Measurements from ENCODE around the gene USP22.

USP22 gene

DNA sequence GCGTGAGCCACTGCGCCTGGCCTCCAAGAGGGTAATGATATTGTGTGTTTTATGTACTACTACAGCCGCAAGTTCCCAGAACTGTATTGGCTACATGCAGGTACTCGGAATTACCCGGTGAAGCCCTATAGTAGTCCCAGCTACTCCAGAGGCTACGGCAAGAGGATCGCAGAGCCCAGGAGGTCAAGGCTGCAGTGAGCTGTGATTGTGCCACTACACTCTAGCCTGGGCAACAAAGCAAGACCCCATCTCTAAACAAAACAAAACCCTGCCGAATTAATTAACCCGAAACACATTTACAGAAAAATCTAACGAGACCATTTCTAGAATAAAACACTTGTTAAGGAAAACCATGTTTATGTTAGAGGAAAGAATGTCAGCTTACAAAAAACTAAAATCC, 2.2 kb upstream of the USP22 start:
- Histone ChIP-seq H3K4me3 (ENCODE audit: low read length in 2 of 2) (no peak overlapping the region), H3K36me3 (ENCODE audit: control insufficient read depth in 2 of 2, insufficient read depth in 2 of 2, low read length in 2 of 2) (no peaks in the 10 kb centered on the region), H3K27me3 (ENCODE audit: control insufficient read depth in 1 of 2, insufficient read depth in 2 of 2, low read length in 2 of 2) (no peaks in the 10 kb centered on the region), H3K27ac (ENCODE audit: low read length) (no peak overlapping the region), H3K9ac (ENCODE audit: low read length in 2 of 2) (no peak overlapping the region), H3K4me1 (ENCODE audit: control insufficient read depth, insufficient read depth, low read length) (peaks cover 14% of the 10 kb centered on the region), H3K9me3 (ENCODE audit: control insufficient read depth in 2 of 2, low read length in 2 of 2) (no peaks in the 10 kb centered on the region)

DNA sequence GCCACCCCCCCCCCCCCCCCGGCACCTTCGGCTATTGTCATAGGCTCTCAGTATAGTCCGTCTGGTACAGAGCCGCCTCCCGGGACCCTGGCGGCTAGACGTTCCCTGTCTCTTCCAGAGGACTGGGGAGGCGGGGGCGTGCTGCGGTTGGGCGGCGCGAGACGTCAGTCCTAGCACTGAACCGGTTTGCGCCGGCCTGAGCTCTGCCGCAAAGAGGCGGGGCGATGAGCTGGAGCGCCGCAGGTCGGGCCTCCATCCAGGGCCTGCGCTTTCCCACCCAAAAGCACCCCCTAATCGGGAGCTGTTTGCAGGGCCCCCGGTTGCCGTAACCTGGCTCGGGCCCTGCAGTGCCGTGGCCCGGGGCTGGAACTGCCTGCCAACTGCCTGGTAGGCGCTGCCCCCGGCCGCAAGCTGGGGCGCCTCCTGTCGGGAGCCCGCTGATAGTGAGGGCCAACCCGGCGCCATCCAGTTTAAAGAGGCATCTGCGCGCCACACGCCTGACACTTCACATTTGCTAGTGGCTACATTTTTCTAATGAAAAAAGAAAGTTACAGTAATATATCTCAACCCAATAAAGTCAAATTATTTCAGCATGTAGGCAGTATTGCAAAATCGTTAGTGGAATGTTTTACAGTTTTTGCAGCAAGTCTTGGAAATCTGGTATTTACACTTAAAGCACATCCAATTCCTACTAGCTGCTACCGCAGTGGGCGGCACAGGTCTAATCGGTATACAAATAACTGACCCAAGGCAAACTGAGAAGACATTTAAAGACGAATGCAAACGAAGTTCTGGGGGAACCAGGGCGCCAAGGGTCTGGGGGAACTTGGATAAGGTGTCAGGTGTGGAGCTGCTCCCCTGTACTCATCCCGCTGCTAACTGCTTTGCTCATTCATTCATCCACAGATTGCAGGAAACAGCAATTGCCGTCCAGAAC, 753 bp upstream of the USP22 start:
- peaks cover 20% of the 10 kb centered on the region for H3K4me1 ChIP-seq (ENCODE audit: control insufficient read depth, insufficient read depth, low read length)
- H3K36me3 ChIP-seq (ENCODE audit: control insufficient read depth in 2 of 2, insufficient read depth in 2 of 2, low read length in 2 of 2) = no peaks in the 10 kb centered on the region
- no peaks in the 10 kb centered on the region for H3K9me3 ChIP-seq (ENCODE audit: control insufficient read depth in 2 of 2, low read length in 2 of 2)
- H3K9ac ChIP-seq (ENCODE audit: low read length in 2 of 2) = peak overlapping the region; percentile 81 to 90
- no peaks in the 10 kb centered on the region for H3K27me3 ChIP-seq (ENCODE audit: control insufficient read depth in 1 of 2, insufficient read depth in 2 of 2, low read length in 2 of 2)
- H3K27ac ChIP-seq (ENCODE audit: low read length) = peak overlapping the region; percentile 94
- H3K4me3 ChIP-seq (ENCODE audit: low read length in 2 of 2) = peak overlapping the region; percentile 66 to 76

DNA sequence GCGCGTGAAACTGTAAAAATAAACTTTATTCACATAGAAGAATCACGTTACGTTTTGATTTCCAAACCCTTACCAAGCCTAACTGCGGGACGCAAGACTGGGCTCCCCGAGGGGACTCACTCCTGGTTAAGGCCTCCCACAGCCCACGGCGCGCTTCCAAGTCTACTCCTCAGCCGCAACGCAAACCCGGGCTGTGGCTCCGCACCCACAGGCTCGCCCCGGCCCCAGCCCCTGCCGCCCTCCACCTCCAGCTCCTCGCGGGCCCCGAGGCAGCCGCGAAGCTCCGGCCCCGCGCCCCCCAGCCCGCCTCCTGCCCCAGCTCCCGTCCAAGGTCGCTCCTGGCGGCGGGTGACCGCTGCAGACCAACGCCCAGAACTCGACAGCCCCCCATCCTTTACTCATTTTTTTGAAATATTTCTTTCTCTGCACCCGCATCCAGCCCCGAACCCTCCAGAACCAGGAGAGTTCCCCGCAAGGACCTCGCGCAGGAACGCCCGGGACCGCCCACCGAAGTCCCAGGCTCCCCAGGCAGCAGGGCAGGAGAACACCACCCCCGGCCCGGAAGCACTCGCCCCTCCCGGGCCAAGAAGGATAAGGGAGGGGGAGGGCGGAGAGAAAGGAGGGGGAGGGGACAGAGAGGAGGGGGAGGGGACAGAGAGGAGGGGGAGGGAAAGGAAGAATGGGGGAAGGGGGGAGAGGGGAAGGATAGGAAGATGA, 912 bp downstream of the USP22 start:
- peaks cover 20% of the 10 kb centered on the region for H3K4me1 ChIP-seq (ENCODE audit: control insufficient read depth, insufficient read depth, low read length)
- no peaks in the 10 kb centered on the region for H3K9me3 ChIP-seq (ENCODE audit: control insufficient read depth in 2 of 2, low read length in 2 of 2)
- H3K4me3 ChIP-seq (ENCODE audit: low read length in 2 of 2) = peak overlapping the region; percentile 83 to 90
- no peaks in the 10 kb centered on the region for H3K36me3 ChIP-seq (ENCODE audit: control insufficient read depth in 2 of 2, insufficient read depth in 2 of 2, low read length in 2 of 2)
- peak overlapping the region; percentile 97 for H3K27ac ChIP-seq (ENCODE audit: low read length)
- no peaks in the 10 kb centered on the region for H3K27me3 ChIP-seq (ENCODE audit: control insufficient read depth in 1 of 2, insufficient read depth in 2 of 2, low read length in 2 of 2)
- peak overlapping the region; percentile 95 to 99 for H3K9ac ChIP-seq (ENCODE audit: low read length in 2 of 2)

DNA sequence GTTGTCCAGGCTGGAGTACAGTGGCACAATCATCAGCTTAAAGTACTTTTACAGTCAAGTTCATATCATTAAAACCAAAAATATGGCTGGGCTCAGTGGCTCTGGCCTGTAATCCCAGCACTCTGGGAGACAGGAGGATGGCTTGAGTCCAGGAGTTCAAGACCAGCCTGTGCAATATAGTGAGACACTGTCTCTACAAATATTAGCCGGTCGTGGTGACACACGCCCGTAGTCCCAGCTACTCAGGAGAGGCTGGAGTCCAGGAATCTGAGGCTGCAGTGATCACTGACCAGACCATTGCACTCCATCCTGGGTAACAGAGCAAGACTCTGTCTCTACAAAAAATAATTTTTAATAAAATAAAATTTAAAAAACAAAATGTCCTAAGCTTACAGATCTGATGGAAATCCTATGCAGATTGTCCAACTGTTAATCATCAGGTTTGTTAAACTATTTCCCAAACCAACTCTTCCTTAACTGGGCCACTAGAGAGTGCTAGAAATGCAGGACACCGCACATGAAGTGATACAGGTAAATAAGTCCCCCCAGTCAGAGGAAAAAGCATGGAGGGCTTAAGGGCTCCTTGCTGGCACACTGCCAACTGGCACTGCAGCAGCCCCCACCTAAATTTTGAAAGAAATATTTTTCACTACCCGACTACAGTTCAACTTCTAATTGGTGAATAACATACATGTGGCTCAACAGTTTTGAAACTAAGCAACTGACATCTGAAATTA, 2.8 kb downstream of the USP22 start:
- Histone ChIP-seq H3K36me3 (ENCODE audit: control insufficient read depth in 2 of 2, insufficient read depth in 2 of 2, low read length in 2 of 2) (no peaks in the 10 kb centered on the region), H3K4me1 (ENCODE audit: control insufficient read depth, insufficient read depth, low read length) (peaks cover 30% of the 10 kb centered on the region), H3K27ac (ENCODE audit: low read length) (peak overlapping the region; percentile 37), H3K9ac (ENCODE audit: low read length in 2 of 2) (peak overlapping the region in 1 of 2 donors; percentile 24), H3K4me3 (ENCODE audit: low read length in 2 of 2) (peak overlapping the region; percentile 83 to 90), H3K27me3 (ENCODE audit: control insufficient read depth in 1 of 2, insufficient read depth in 2 of 2, low read length in 2 of 2) (no peaks in the 10 kb centered on the region), H3K9me3 (ENCODE audit: control insufficient read depth in 2 of 2, low read length in 2 of 2) (no peaks in the 10 kb centered on the region)

DNA sequence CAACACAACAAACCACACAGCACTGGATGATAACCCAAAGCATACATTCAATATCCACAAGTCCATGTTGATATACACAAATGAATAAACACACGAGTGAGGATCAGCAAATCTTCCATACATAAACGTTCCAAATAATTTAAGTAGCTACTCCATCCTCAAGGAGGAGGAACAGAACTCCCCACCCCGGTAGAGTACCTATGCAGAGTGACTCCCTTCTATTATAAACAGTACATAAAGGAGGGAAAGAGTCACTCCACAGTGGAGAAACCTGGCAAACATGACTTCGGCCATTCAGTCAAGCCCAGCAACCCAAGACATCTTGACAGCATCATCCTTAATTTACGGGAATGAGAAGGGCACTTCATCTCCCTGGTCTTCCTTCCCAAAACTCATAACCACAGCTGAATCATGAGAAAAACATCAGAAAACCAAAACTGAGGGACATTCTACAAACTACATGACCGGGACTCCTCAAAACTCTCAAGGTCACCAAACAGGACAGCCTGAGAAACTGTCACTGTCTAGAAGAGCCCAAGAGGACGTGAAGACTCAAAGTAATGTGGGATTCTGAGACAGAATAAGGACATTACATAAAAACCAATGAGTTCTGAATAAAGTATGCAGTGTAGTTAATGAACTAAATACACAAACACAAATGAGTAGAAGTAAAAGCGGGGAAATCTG, 5.6 kb downstream of the USP22 start:
- Histone ChIP-seq H3K9me3 (ENCODE audit: control insufficient read depth in 2 of 2, low read length in 2 of 2) (no peaks in the 10 kb centered on the region), H3K4me3 (ENCODE audit: low read length in 2 of 2) (no peak overlapping the region), H3K9ac (ENCODE audit: low read length in 2 of 2) (no peak overlapping the region), H3K27ac (ENCODE audit: low read length) (no peak overlapping the region), H3K36me3 (ENCODE audit: control insufficient read depth in 2 of 2, insufficient read depth in 2 of 2, low read length in 2 of 2) (no peaks in the 10 kb centered on the region), H3K4me1 (ENCODE audit: control insufficient read depth, insufficient read depth, low read length) (peaks cover 45% of the 10 kb centered on the region), H3K27me3 (ENCODE audit: control insufficient read depth in 1 of 2, insufficient read depth in 2 of 2, low read length in 2 of 2) (no peaks in the 10 kb centered on the region)

DNA sequence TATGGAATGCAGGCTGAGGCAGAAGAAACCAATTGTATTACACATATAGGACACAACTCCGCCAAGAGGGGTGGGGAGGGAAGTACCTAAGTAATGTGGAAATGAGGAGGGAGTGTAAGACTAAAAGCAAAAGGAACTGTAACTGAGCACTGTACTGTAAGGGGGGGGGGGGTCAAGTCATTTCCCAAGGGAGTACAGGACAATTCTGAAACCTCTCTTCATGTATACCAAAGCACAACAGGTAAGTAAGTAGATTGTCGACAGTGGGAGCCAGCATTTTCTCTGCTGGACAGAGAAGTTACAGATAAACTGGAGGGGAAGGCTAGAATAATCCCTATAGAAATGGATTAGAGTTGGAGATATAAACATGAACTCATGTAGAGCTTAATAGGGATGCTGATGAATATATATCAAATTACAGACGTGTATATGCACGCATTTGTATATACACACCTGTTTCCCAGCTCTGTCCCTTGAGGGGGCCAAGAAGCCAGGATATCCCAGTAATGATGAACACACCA, 6.4 kb downstream of the USP22 start:
- no peaks in the 10 kb centered on the region for H3K36me3 ChIP-seq (ENCODE audit: control insufficient read depth in 2 of 2, insufficient read depth in 2 of 2, low read length in 2 of 2)
- no peaks in the 10 kb centered on the region for H3K9me3 ChIP-seq (ENCODE audit: control insufficient read depth in 2 of 2, low read length in 2 of 2)
- H3K9ac ChIP-seq (ENCODE audit: low read length in 2 of 2) = no peak overlapping the region
- H3K4me3 ChIP-seq (ENCODE audit: low read length in 2 of 2) = no peak overlapping the region
- H3K4me1 ChIP-seq (ENCODE audit: control insufficient read depth, insufficient read depth, low read length) = peaks cover 49% of the 10 kb centered on the region
- H3K27me3 ChIP-seq (ENCODE audit: control insufficient read depth in 1 of 2, insufficient read depth in 2 of 2, low read length in 2 of 2) = no peaks in the 10 kb centered on the region
- H3K27ac ChIP-seq (ENCODE audit: low read length) = no peak overlapping the region

DNA sequence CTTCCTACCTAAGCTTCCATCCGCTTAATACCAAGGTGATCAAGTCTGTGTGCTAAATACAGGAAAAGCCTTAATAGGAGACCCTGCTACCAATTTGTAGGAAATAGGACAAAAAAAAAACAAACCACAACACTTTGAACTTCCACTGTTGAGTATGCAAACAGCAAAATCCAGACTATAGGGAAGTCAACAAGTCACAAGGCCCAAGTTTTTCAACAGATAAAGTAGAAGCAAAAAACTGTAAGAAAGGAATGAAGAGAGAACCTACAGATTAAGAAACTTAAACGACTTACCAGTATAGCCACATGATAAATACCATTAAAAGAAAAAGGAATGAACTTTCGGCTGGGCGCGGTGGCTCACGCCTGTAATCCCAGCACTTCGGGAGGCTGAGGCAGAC, 7.4 kb downstream of the USP22 start:
- no peak overlapping the region for H3K9ac ChIP-seq (ENCODE audit: low read length in 2 of 2)
- no peak overlapping the region for H3K4me3 ChIP-seq (ENCODE audit: low read length in 2 of 2)
- no peaks in the 10 kb centered on the region for H3K9me3 ChIP-seq (ENCODE audit: control insufficient read depth in 2 of 2, low read length in 2 of 2)
- H3K4me1 ChIP-seq (ENCODE audit: control insufficient read depth, insufficient read depth, low read length) = peaks cover 48% of the 10 kb centered on the region
- no peaks in the 10 kb centered on the region for H3K27me3 ChIP-seq (ENCODE audit: control insufficient read depth in 1 of 2, insufficient read depth in 2 of 2, low read length in 2 of 2)
- H3K36me3 ChIP-seq (ENCODE audit: control insufficient read depth in 2 of 2, insufficient read depth in 2 of 2, low read length in 2 of 2) = no peaks in the 10 kb centered on the region
- no peak overlapping the region for H3K27ac ChIP-seq (ENCODE audit: low read length)

DNA sequence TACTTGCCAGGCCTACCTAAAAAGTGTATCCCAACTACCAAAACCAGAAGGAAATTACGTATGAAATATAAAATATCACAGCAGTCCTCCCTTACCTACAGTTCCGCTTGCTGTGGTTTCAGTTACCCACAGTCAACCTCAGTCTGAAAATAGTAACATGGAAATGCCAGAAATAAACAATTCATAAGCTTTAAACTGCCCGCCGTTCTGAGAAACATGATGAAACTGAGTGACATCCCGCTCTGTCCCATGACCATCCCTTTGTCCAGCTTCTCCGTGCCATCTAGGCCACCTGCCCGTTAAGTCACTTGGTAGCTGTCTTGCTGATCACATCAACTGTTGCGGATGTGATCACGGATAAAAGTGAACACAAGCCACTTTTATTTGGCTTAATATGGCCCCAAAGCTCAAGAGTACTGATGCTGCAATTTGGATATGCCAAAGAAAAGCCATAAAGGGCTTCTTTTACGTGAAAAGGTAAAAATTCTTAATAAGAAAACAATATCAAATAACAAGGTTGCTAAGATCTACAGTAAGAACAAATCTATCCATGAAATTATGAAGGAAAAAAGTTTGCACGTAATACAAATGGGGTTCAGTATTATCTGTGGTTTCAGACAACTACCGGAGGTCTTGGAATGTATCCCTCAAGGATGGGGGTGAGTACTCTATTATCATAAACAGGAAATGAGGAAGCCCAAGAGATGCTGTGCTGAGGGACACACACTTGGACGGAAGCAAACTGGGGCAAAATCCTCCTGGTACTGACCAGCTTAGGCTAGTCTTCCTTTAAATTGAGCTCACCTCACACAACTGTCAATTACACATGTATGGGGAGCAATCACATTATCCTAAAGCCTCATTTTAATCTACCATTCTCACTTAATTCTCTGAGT, 8.2 kb downstream of the USP22 start:
- Histone ChIP-seq H3K9me3 (ENCODE audit: control insufficient read depth in 2 of 2, low read length in 2 of 2) (no peaks in the 10 kb centered on the region), H3K9ac (ENCODE audit: low read length in 2 of 2) (no peak overlapping the region), H3K36me3 (ENCODE audit: control insufficient read depth in 2 of 2, insufficient read depth in 2 of 2, low read length in 2 of 2) (no peaks in the 10 kb centered on the region), H3K27ac (ENCODE audit: low read length) (peak overlapping the region; percentile 56), H3K27me3 (ENCODE audit: control insufficient read depth in 1 of 2, insufficient read depth in 2 of 2, low read length in 2 of 2) (no peaks in the 10 kb centered on the region), H3K4me1 (ENCODE audit: control insufficient read depth, insufficient read depth, low read length) (peaks cover 48% of the 10 kb centered on the region), H3K4me3 (ENCODE audit: low read length in 2 of 2) (peak overlapping the region; percentile 33 to 62)

DNA sequence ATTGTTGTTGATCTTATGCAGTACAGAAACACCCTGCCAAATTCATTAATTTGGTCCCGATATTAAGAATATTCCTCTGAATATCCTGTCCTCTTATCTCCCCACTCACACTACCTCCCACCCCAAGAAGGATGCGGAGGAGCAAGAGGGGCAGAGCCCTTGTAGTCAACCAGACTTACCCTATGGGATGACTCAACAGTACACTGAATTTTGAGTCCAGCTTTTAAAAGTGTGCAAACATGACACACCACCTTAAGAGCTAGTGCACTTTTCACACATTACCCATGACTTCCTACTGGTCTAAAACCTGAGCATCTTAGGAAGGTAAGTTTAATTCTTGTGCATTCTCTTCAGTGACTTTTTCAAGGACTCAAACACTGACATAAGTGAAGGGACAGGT, 9.5 kb downstream of the USP22 start:
- Histone ChIP-seq H3K27ac (ENCODE audit: low read length) (no peak overlapping the region), H3K9ac (ENCODE audit: low read length in 2 of 2) (no peak overlapping the region), H3K27me3 (ENCODE audit: control insufficient read depth in 1 of 2, insufficient read depth in 2 of 2, low read length in 2 of 2) (no peaks in the 10 kb centered on the region), H3K4me3 (ENCODE audit: low read length in 2 of 2) (no peak overlapping the region), H3K4me1 (ENCODE audit: control insufficient read depth, insufficient read depth, low read length) (peaks cover 57% of the 10 kb centered on the region), H3K9me3 (ENCODE audit: control insufficient read depth in 2 of 2, low read length in 2 of 2) (no peaks in the 10 kb centered on the region), H3K36me3 (ENCODE audit: control insufficient read depth in 2 of 2, insufficient read depth in 2 of 2, low read length in 2 of 2) (peaks cover 0 to 2% of the 10 kb centered on the region in 2 donors)
